BE2C (cell line): Measurements from ENCODE around the gene PLTP.
"Not testable (repeated sequence)": the region's sequence is repeated elsewhere in the genome, so short reads cannot be mapped to it uniquely, and the experiment has no call there.

Source experiments
- DNase-seq: peaks from one replicate; pipeline ENCODE4 v3.0.0-alpha.2; 2020
- H3K27me3 ChIP-seq: fragments of 250-450 bp; sonication (Bioruptor Pico); 2 replicates; pipeline ENCODE4 v1.5.1; 2020; ENCODE audit warnings: mild to moderate bottlenecking
- H3K36me3 ChIP-seq: fragments of 250-450 bp; sonication (Bioruptor Pico); 2 replicates; pipeline ENCODE4 v1.5.1; 2020; ENCODE audit warnings: mild to moderate bottlenecking
- H3K4me1 ChIP-seq: fragments of 250-450 bp; sonication (Bioruptor Pico); 2 replicates; pipeline ENCODE4 v1.5.1; 2020
- H3K4me3 ChIP-seq: 2 replicates; pipeline ENCODE4 v1.5.1; 2011; ENCODE audit warnings: low read depth, low read length
- H3K9me3 ChIP-seq: fragments of 250-450 bp; sonication (Bioruptor Pico); 2 replicates; pipeline ENCODE4 v1.5.1; 2020
- TF ChIP-seq, protein P1 (sequence below): IDR thresholded peaks from 2 replicates; pipeline ENCODE4 v1.5.1; 2012; ENCODE audit warnings: mild to moderate bottlenecking, low read depth, low read length

PLTP gene

DNA sequence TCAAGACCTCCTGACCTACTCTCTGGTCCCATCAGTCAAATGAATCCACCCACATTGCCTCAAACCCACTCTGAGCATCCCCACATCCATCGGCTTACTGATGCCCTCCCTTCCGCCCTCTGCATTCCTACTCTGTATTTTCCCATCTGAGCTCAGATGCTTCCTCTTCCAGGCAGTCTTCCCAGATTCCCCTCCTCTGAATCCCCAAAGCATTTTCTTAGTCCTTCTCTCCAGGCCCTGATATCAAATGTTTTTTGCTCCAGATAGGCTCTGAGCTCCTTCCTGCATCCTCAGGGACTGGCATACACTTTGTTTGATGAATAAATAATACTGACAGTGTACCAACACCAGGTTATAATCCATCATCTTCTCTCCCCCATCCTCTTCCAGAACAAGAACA lies 3.9 kb downstream of the PLTP start:
- H3K36me3 ChIP-seq, result peaks cover 18% of the 10 kb centered on the region

DNA sequence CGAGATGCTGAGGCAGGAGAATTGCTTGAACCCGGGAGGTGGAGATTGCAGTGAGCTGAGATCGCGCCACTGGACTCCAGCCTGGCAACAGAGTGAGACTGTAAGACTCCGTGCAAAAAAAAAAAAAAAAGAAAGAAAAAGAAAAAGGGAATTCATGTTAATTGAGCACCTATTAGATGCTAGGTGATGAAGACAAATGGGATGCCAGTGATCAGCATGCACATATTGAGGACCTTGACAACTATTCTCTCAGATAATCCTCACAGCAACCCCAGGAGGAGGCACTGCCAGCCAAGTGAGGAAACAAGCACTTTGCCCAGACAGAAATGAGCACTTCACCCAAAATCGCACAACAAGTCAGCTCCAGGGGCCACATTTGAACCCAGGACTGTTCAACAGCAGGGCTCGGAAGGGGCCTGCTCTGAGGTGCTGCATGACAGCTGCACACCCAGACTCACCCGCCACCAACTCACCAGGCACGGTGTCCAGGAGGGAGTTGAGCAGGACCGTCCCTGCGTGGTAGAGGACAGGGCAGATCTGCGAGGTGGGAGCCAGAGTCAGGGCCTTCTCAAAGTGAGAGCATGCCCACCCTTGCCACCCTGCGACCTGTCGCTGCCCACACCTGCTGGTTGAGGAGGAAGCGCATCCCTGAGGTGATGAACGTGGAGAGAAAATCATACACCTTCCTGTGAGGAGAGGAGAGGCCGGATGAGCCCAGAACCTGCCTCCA lies 4.6 kb downstream of the PLTP start:
- TF ChIP-seq, protein P1, sequence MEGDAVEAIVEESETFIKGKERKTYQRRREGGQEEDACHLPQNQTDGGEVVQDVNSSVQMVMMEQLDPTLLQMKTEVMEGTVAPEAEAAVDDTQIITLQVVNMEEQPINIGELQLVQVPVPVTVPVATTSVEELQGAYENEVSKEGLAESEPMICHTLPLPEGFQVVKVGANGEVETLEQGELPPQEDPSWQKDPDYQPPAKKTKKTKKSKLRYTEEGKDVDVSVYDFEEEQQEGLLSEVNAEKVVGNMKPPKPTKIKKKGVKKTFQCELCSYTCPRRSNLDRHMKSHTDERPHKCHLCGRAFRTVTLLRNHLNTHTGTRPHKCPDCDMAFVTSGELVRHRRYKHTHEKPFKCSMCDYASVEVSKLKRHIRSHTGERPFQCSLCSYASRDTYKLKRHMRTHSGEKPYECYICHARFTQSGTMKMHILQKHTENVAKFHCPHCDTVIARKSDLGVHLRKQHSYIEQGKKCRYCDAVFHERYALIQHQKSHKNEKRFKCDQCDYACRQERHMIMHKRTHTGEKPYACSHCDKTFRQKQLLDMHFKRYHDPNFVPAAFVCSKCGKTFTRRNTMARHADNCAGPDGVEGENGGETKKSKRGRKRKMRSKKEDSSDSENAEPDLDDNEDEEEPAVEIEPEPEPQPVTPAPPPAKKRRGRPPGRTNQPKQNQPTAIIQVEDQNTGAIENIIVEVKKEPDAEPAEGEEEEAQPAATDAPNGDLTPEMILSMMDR, result no peak
- Histone ChIP-seq H3K4me3 (no peak overlapping the region), H3K36me3 (peaks cover 18% of the 10 kb centered on the region), H3K9me3 (no peaks in the 10 kb centered on the region), H3K27me3 (no peaks in the 10 kb centered on the region), H3K4me1 (no peaks in the 10 kb centered on the region)
- DNase-seq, result no peak

More for the DNA sequence above, 3.9 kb downstream of the PLTP start:
- Histone ChIP-seq H3K4me3 (no peak overlapping the region), H3K4me1 (no peaks in the 10 kb centered on the region), H3K27me3 (no peaks in the 10 kb centered on the region), H3K9me3 (no peaks in the 10 kb centered on the region)
- DNase-seq, result no peak
- TF ChIP-seq, protein P1, result no peak

DNA sequence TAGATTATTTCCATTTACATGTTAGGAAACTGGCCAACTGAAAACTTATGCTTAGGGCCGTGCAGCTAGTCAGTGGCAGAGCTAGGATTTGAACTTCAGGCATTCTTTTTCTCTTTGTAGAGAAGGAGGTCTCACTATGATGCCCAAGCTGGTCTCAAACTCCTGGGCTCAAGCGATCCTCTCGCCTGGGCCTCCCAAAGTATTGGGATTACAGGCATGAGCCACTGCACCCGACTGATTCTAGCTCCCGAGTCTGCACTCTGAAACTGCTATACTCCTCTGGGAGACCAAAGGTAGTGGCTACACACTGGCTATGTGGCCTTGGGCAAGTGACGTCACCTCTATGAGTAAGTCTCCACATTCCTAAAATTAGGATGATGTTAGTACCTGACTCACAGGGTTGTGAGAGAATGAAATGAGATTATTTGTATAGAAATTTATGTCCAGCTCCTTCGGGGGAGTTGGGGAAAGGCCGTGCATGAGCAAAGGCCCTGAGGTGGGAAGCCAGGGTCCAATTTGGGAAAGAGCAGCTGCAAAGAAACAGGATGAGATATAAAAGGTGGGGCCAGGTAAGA lies 6.4 kb downstream of the PLTP start:
- H3K9me3 ChIP-seq, result no peaks in the 10 kb centered on the region
- peaks cover 25% of the 10 kb centered on the region for H3K36me3 ChIP-seq
- H3K27me3 ChIP-seq, result no peaks in the 10 kb centered on the region
- H3K4me3 ChIP-seq, result no peak overlapping the region
- no peaks in the 10 kb centered on the region for H3K4me1 ChIP-seq
- TF ChIP-seq, protein P1, result no peak
- DNase-seq, result no peak

DNA sequence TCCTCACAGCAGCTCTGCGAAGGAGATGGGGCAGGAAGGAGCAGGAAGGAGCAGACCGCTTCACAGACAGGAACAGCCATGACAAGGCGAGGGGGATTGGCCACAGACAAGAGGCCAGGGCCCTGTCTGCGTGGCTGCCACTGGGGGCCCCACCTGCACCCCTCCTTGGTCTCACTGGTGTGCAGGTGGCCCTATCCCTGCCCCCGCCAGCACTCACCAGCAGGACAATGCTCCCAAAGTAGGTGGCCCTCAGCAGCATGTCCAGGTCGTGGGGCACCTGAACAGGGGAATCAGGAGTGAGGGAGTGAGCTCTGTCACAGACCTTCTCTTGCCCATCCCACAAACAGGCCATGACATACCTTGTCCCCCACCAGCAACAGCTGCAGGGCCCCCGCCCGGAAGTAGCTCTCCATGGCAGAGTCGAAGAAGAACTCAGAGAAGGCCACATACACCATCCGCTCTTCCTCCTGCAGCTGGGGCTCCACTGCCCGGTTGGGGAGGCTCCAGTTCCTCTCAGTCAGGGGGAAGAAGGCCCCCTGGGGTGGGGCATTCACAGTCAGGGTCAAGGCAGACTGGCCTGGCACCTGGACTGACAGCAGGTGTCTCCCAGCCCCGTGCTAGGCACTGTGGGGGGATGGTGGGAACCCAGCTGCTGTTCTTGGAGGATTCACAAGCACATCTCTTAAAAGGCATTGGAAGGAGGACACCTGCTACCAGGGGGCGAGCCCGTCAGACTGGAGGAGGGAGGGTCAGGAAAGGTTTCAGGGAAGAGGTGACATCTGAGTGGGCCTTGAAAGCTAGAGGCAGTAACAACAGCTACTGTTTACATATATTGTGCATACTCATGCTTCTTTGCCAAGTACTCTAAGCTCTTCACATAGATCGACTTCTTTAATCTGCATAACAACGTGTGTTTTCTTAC lies 7.1 kb downstream of the PLTP start:
- H3K4me1 ChIP-seq, result no peaks in the 10 kb centered on the region
- no peaks in the 10 kb centered on the region for H3K27me3 ChIP-seq
- H3K9me3 ChIP-seq, result no peaks in the 10 kb centered on the region
- H3K36me3 ChIP-seq, result peaks cover 24% of the 10 kb centered on the region
- TF ChIP-seq, protein P1, result no peak
- H3K4me3 ChIP-seq, result no peak overlapping the region
- DNase-seq, result no peak

DNA sequence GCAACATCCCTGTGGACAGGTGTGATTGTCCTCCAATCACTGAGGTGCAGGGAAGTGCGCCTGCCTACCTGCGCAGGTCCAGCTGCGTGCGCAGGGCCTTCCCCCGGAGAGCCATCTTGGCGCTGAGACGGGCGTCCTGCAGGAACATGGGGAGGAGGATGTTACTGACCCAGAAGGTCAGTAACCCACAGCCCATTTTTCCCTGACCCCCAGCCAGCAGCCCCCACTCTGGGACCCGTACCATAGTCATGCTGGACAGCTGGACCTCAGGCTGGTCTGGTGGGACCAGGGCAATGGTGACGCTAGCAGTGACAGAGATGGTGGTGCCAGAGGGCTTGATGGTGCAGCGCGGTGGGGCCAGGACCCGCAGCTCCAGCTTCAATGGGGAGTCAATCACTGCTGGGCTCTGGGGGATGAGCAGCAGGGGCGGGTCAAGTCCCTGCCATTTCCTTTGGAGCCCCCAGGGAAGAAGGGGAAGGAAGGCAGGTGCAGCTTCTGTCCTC lies 9.7 kb downstream of the PLTP start:
- TF ChIP-seq, protein P1, result no peak

DNA sequence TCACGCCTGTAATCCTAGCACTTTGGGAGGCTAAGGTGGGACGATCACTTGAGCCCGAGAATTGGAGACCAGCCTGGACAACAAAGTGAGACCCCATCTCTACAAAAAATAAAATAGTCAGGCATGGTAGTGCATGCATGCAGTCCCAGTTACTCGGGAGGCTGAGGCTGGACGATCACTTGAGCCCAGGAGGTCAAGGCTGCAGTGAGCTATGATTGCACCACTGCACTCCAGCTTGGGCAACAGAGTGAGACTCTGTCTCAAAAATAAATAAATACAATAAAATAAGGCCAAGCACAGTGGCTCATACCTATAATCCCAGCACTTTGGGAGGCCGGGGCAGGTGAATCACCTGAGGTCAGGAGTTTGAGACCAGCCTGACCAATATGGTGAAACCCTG lies 10.6 kb downstream of the PLTP start:
- H3K9me3 ChIP-seq, DNase-seq, H3K4me1 ChIP-seq, H3K27me3 ChIP-seq, H3K4me3 ChIP-seq: not testable (repeated sequence)
- H3K36me3 ChIP-seq, result peaks cover 26% of the 10 kb centered on the region

More for the DNA sequence above, 9.7 kb downstream of the PLTP start:
- H3K4me1 ChIP-seq, result no peaks in the 10 kb centered on the region
- H3K4me3 ChIP-seq, result no peak overlapping the region
- no peak for DNase-seq
- no peaks in the 10 kb centered on the region for H3K9me3 ChIP-seq
- H3K27me3 ChIP-seq, result no peaks in the 10 kb centered on the region
- H3K36me3 ChIP-seq, result peaks cover 17% of the 10 kb centered on the region
